Measurements from ENCODE around the gene MPPE1. TPM values are rescaled to one million over a fixed set of nuclear protein-coding genes. Genes with fewer than 3 reads are reported as not detected.

The MPPE1 gene
- total RNA-seq, 1 donor from 2014 or later, result 20.9 TPM

- H3K27ac ChIP-seq (ENCODE audit: low read depth, low read length), result no peak overlapping the region
- H3K4me3 ChIP-seq (ENCODE audit: low read length in 3 of 3), result no peak overlapping the region
- H3K36me3 ChIP-seq (ENCODE audit: control insufficient read depth in 3 of 3, insufficient read depth in 3 of 3, low read length in 3 of 3), result peaks cover 45 to 62% (median 62%) of the 10 kb centered on the region in 3 donors
- no peaks in the 10 kb centered on the region for H3K4me1 ChIP-seq (ENCODE audit: control insufficient read depth in 3 of 3, insufficient read depth in 3 of 3, low read length in 3 of 3)
- no peaks in the 10 kb centered on the region for H3K27me3 ChIP-seq (ENCODE audit: control insufficient read depth in 3 of 3, insufficient read depth in 3 of 3, low read length in 3 of 3)
- no peaks in the 10 kb centered on the region for H3K9me3 ChIP-seq (ENCODE audit: control insufficient read depth in 3 of 3, low read length in 3 of 3)
- H3K9ac ChIP-seq (ENCODE audit: low read depth in 1 of 3, low read length in 3 of 3), result no peak overlapping the region
Measured at GRCh38 chr18:11887328-11888128, 20.6 kb downstream of the MPPE1 start.

DNA sequence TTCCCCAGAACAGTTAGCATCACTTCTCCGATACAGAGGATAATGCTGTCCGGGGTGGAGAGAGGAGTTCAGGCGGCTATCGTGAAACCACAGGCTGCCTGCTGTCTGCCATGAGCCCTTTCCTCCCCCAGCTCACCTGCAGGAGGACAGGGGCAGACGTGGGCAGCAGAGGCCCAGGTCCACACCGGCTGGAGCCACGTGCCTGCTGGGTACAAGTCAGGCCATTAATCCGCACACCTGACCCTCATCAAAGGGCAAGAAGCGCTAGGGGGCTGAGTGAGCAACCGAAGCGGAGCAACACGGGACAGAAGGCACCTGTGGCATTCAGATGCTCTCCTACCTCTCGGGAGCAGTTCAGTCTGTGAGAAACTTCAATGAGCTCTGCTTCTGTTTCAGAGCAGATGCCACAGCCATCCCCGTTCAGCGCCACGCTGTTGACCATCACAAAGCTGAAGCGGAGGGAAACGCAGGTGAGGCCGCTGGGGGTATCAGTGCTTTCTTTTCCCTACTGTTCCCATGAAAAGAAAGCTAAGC, 21.5 kb downstream of the MPPE1 start:
- peaks cover 48 to 67% (median 62%) of the 10 kb centered on the region in 3 donors for H3K36me3 ChIP-seq (ENCODE audit: control insufficient read depth in 3 of 3, insufficient read depth in 3 of 3, low read length in 3 of 3)
- H3K4me1 ChIP-seq (ENCODE audit: control insufficient read depth in 3 of 3, insufficient read depth in 3 of 3, low read length in 3 of 3), result no peaks in the 10 kb centered on the region
- no peak overlapping the region for H3K27ac ChIP-seq (ENCODE audit: low read depth, low read length)
- H3K4me3 ChIP-seq (ENCODE audit: low read length in 3 of 3), result no peak overlapping the region
- H3K9ac ChIP-seq (ENCODE audit: low read depth in 1 of 3, low read length in 3 of 3), result no peak overlapping the region
- no peaks in the 10 kb centered on the region for H3K27me3 ChIP-seq (ENCODE audit: control insufficient read depth in 3 of 3, insufficient read depth in 3 of 3, low read length in 3 of 3)
- no peaks in the 10 kb centered on the region for H3K9me3 ChIP-seq (ENCODE audit: control insufficient read depth in 3 of 3, low read length in 3 of 3)

DNA sequence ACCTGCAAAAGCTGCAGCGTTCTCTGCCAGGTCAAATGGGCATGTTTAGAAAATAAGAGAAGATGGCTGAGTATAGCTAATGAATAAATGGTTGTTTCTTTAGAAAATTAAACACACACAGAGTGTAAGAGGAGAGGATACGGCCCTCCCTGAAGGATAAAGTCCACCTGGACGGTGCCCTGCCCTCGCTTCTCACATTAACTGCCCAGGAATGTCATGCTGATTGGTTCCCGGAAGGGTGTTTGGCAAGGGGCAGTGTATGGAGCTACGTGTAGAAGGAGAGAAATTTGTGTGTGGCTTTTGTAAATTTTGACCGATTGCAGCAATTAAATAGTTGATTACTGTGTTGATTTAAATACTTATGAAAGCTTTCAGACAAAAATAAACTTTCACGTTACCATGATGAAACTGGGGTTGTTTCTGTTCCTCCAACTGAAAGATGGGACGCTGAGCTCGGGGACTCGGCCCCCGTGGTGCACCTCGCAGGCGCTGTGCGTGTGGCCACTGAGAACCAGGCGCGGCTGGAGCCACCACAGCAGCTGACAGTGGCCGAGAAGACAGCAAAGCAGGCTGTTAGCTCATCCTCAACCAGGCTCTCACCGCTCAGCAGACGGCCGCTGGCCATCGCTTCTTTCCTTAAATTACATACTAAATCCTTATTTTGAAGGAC, 22.7 kb downstream of the MPPE1 start:
- H3K4me3 ChIP-seq (ENCODE audit: low read length in 3 of 3), result no peak overlapping the region
- H3K27me3 ChIP-seq (ENCODE audit: control insufficient read depth in 3 of 3, insufficient read depth in 3 of 3, low read length in 3 of 3), result no peaks in the 10 kb centered on the region
- H3K27ac ChIP-seq (ENCODE audit: low read depth, low read length), result no peak overlapping the region
- H3K9ac ChIP-seq (ENCODE audit: low read depth in 1 of 3, low read length in 3 of 3), result no peak overlapping the region
- peaks cover 57 to 74% (median 71%) of the 10 kb centered on the region in 3 donors for H3K36me3 ChIP-seq (ENCODE audit: control insufficient read depth in 3 of 3, insufficient read depth in 3 of 3, low read length in 3 of 3)
- no peaks in the 10 kb centered on the region for H3K4me1 ChIP-seq (ENCODE audit: control insufficient read depth in 3 of 3, insufficient read depth in 3 of 3, low read length in 3 of 3)
- H3K9me3 ChIP-seq (ENCODE audit: control insufficient read depth in 3 of 3, low read length in 3 of 3), result no peaks in the 10 kb centered on the region

GRCh38 chr18:11884396-11885030, 23.6 kb downstream of the MPPE1 start:
- Histone ChIP-seq H3K4me3 (ENCODE audit: low read length in 3 of 3) (no peak overlapping the region), H3K4me1 (ENCODE audit: control insufficient read depth in 3 of 3, insufficient read depth in 3 of 3, low read length in 3 of 3) (no peaks in the 10 kb centered on the region), H3K9me3 (ENCODE audit: control insufficient read depth in 3 of 3, low read length in 3 of 3) (no peaks in the 10 kb centered on the region), H3K9ac (ENCODE audit: low read depth in 1 of 3, low read length in 3 of 3) (no peak overlapping the region), H3K27ac (ENCODE audit: low read depth, low read length) (no peak overlapping the region), H3K36me3 (ENCODE audit: control insufficient read depth in 3 of 3, insufficient read depth in 3 of 3, low read length in 3 of 3) (peaks cover 57 to 72% (median 70%) of the 10 kb centered on the region in 3 donors), H3K27me3 (ENCODE audit: control insufficient read depth in 3 of 3, insufficient read depth in 3 of 3, low read length in 3 of 3) (no peaks in the 10 kb centered on the region)

GRCh38 chr18:11883153-11883552, 25.0 kb downstream of the MPPE1 start:
- Histone ChIP-seq H3K9ac (ENCODE audit: low read depth in 1 of 3, low read length in 3 of 3) (no peak overlapping the region), H3K36me3 (ENCODE audit: control insufficient read depth in 3 of 3, insufficient read depth in 3 of 3, low read length in 3 of 3) (peaks cover 56 to 62% (median 61%) of the 10 kb centered on the region in 3 donors), H3K4me3 (ENCODE audit: low read length in 3 of 3) (no peak overlapping the region), H3K4me1 (ENCODE audit: control insufficient read depth in 3 of 3, insufficient read depth in 3 of 3, low read length in 3 of 3) (no peaks in the 10 kb centered on the region), H3K27me3 (ENCODE audit: control insufficient read depth in 3 of 3, insufficient read depth in 3 of 3, low read length in 3 of 3) (no peaks in the 10 kb centered on the region), H3K27ac (ENCODE audit: low read depth, low read length) (no peak overlapping the region), H3K9me3 (ENCODE audit: control insufficient read depth in 3 of 3, low read length in 3 of 3) (no peaks in the 10 kb centered on the region)

DNA sequence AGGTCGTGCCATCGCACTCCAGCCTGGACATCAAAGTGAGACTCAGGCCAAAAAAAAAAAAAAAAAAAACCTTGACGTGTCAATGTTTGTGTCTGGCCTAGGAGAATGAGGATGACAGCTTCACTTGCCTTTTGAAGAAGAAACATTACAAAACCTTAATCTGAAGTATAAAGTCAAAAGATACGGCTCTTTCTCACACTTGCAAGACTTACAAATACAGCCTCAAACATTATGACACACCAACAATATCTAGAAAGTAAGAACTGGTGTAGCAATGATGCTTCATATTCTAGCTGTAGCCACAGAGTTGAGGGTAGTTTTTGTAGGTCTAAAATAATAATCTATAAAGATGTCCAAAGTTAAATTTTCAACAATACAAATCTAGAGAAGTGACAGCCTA, 25.5 kb downstream of the MPPE1 start:
- Histone ChIP-seq H3K27me3 (ENCODE audit: control insufficient read depth in 3 of 3, insufficient read depth in 3 of 3, low read length in 3 of 3) (no peaks in the 10 kb centered on the region), H3K4me1 (ENCODE audit: control insufficient read depth in 3 of 3, insufficient read depth in 3 of 3, low read length in 3 of 3) (no peaks in the 10 kb centered on the region), H3K4me3 (ENCODE audit: low read length in 3 of 3) (no peak overlapping the region), H3K36me3 (ENCODE audit: control insufficient read depth in 3 of 3, insufficient read depth in 3 of 3, low read length in 3 of 3) (peaks cover 54 to 62% (median 61%) of the 10 kb centered on the region in 3 donors), H3K9ac (ENCODE audit: low read depth in 1 of 3, low read length in 3 of 3) (no peak overlapping the region), H3K9me3 (ENCODE audit: control insufficient read depth in 3 of 3, low read length in 3 of 3) (no peaks in the 10 kb centered on the region), H3K27ac (ENCODE audit: low read depth, low read length) (no peak overlapping the region)

DNA sequence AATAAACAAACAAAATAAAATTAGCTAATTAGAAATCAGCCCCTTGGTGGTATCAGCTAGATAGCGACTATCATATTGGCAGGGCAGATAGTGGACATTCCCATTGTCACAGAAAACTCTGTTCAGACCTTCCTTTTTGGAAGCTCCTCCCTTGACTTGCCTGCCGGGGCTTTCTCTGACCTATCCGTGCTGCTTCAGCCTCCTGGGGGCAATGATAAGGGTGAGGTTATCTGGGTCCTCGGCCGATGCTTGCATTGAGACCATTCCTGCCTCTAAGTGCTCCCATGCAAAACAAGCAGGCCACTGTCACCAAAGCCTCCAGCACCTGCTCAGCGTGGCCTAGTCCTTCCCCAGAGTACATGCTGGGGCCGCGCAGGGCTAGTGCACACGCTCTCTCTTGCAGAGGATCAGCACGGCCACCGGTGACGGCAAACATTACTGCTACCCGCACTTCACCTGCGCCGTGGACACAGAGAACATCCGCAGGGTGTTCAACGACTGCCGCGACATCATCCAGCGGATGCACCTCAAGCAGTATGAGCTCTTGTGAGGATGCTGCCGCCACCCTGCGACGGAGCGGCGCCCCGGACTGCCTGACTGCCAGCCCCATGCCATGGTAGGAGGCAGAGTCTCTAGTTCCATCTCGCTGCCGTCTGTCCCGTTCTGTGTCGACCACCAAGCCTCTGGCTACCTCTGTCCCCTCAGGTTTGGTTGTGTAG, 27.4 kb downstream of the MPPE1 start:
- Histone ChIP-seq H3K9ac (ENCODE audit: low read depth in 1 of 3, low read length in 3 of 3) (no peak overlapping the region), H3K27me3 (ENCODE audit: control insufficient read depth in 3 of 3, insufficient read depth in 3 of 3, low read length in 3 of 3) (no peaks in the 10 kb centered on the region), H3K27ac (ENCODE audit: low read depth, low read length) (no peak overlapping the region), H3K9me3 (ENCODE audit: control insufficient read depth in 3 of 3, low read length in 3 of 3) (no peaks in the 10 kb centered on the region), H3K4me1 (ENCODE audit: control insufficient read depth in 3 of 3, insufficient read depth in 3 of 3, low read length in 3 of 3) (no peaks in the 10 kb centered on the region), H3K36me3 (ENCODE audit: control insufficient read depth in 3 of 3, insufficient read depth in 3 of 3, low read length in 3 of 3) (peaks cover 47 to 59% (median 53%) of the 10 kb centered on the region in 3 donors), H3K4me3 (ENCODE audit: low read length in 3 of 3) (no peak overlapping the region)

GRCh38 chr18:11877497-11878135, 30.5 kb downstream of the MPPE1 start:
- no peaks in the 10 kb centered on the region for H3K27me3 ChIP-seq (ENCODE audit: control insufficient read depth in 3 of 3, insufficient read depth in 3 of 3, low read length in 3 of 3)
- H3K36me3 ChIP-seq (ENCODE audit: control insufficient read depth in 3 of 3, insufficient read depth in 3 of 3, low read length in 3 of 3), result peaks cover 47 to 63% (median 52%) of the 10 kb centered on the region in 3 donors

DNA sequence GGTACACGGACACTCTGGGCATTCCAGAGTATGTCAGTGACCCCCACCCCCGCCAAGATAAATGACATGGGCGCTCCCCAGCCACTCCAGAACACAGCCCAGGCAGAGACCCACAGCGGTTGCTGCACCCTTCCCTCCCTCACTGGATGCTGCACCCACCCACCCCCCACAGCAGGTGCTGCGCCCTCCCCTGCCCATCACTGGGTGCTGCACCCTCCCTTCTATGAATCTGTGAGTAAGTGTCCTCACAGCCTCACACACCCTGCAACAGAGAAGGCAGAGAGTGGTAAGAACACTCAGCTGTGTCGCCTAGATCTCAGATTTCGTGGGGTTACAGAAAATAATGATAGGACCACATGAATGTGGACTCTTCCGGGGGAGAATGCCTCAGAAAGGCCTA, 33.4 kb downstream of the MPPE1 start:
- Histone ChIP-seq H3K27ac (ENCODE audit: low read depth, low read length) (no peak overlapping the region), H3K4me1 (ENCODE audit: control insufficient read depth in 3 of 3, insufficient read depth in 3 of 3, low read length in 3 of 3) (peaks cover 4 to 9% (median 8%) of the 10 kb centered on the region in 3 donors), H3K4me3 (ENCODE audit: low read length in 3 of 3) (no peak overlapping the region), H3K36me3 (ENCODE audit: control insufficient read depth in 3 of 3, insufficient read depth in 3 of 3, low read length in 3 of 3) (peaks cover 34 to 49% (median 39%) of the 10 kb centered on the region in 3 donors), H3K27me3 (ENCODE audit: control insufficient read depth in 3 of 3, insufficient read depth in 3 of 3, low read length in 3 of 3) (no peaks in the 10 kb centered on the region), H3K9ac (ENCODE audit: low read depth in 1 of 3, low read length in 3 of 3) (no peak overlapping the region), H3K9me3 (ENCODE audit: control insufficient read depth in 3 of 3, low read length in 3 of 3) (no peaks in the 10 kb centered on the region)

More at GRCh38 chr18:11877497-11878135, 30.5 kb downstream of the MPPE1 start:
- Histone ChIP-seq H3K9ac (ENCODE audit: low read depth in 1 of 3, low read length in 3 of 3) (no peak overlapping the region), H3K9me3 (ENCODE audit: control insufficient read depth in 3 of 3, low read length in 3 of 3) (no peaks in the 10 kb centered on the region), H3K27ac (ENCODE audit: low read depth, low read length) (no peak overlapping the region), H3K4me3 (ENCODE audit: low read length in 3 of 3) (no peak overlapping the region), H3K4me1 (ENCODE audit: control insufficient read depth in 3 of 3, insufficient read depth in 3 of 3, low read length in 3 of 3) (peaks cover 3 to 4% (median 4%) of the 10 kb centered on the region in 3 donors)
